Adrenal gland (tissue), 12 donors: ENCODE measurements around the gene CERCAM. TPM values are rescaled to one million over a fixed set of nuclear protein-coding genes. Genes with fewer than 3 reads are reported as not detected.

Experiments
- DNase-seq, 7 donors: peaks; one replicate each; pipeline ENCODE4 v3.0.0-alpha.2; 2019 to 2020
- H3K27ac ChIP-seq, 5 donors: fragments of 200-600 bp; sonication (generic) in 4 of 5; 1 replicate in 3 of 5; 2 replicates in 2 of 5; pipeline versions ENCODE4 v1.5.1 to v1.8.0; 2016 to 2020; ENCODE audit warnings: mild to moderate bottlenecking in 1 of 5
- H3K27me3 ChIP-seq: fragments of 200-600 bp; 2 replicates; pipeline ENCODE4 v1.8.0; 2021
- H3K36me3 ChIP-seq, 2 donors: fragments of 200-600 bp; replicated peaks in 1 of 2; 1 replicate in 1 of 2; 2 replicates in 1 of 2; pipeline versions ENCODE4 v1.5.1 to v1.8.0; 2018 to 2022
- H3K4me1 ChIP-seq, 2 donors: fragments of 200-600 bp; replicated peaks in 1 of 2; 1 replicate in 1 of 2; 2 replicates in 1 of 2; pipeline versions ENCODE4 v1.5.1 to v1.8.0; 2018 to 2021
- H3K4me3 ChIP-seq, 4 donors: fragments of 200-600 bp; sonication (generic) in 3 of 4; one replicate each; pipeline ENCODE4 v1.5.1; 2016 to 2018
- H3K9me3 ChIP-seq, 3 donors: fragments of 200-600 bp; sonication (generic) in 1 of 3; replicated peaks in 1 of 3; 1 replicate in 2 of 3; 2 replicates in 1 of 3; pipeline versions ENCODE4 v1.5.1 to v1.8.0; 2016 to 2021
- POLR2A ChIP-seq, 2 donors: fragments of 450-650 bp; IDR thresholded peaks; one replicate each; pipeline ENCODE4 v1.6.1; 2017; ENCODE audit warnings: antibody characterized with exemption in 2 of 2, mild to moderate bottlenecking in 2 of 2, moderate library complexity in 1 of 2
- WGBS, 4 donors: extraction: QIAGEN DNeasy Blood & Tissue Kit in 2 of 4; methylation state at CpG; one replicate each; pipeline versions ENCODE4 v1.1.5 to v1.1.7; 2013 to 2017; 5-methylcytosine and 5-hydroxymethylcytosine counted together
- intact Hi-C, 2 donors: fragments of 100-400 bp; cut with DNase I; formaldehyde crosslinking; loops; one replicate each; pipeline versions ENCODE4 v1.14.1 to v1.15.0; 2022 to 2023
- polyA plus RNA-seq, 3 donors: library from polyadenylated mRNA; stranded (reverse); fragments of 200-250 nt in 2 of 3; fragments of 350-450 nt in 1 of 3; fragmentation: Illumina TruSeq in 1 of 3; extraction: RNeasy Lipid Tissue Mini Kit (QIAGEN cat#74804) in 1 of 3; gene quantifications; one replicate each; pipeline ENCODE4 v1.2.3, GENCODE V29; 2013 to 2014
- total RNA-seq, 9 donors: library from RNA; depleted of rRNA in 4 of 9; stranded (reverse); fragments of >200 nt in 4 of 9; fragments of 120-200 nt in 1 of 9; fragmentation: NEBNext Ultra II Directional in 1 of 9; extraction: Animal tissue kit (Norgen Biotek cat#: 25700) in 1 of 9; gene quantifications; one replicate each; pipeline versions ENCODE4 v1.1.0 to v1.2.4, GENCODE V29; 2013 to 2023
- TF ChIP-seq, protein P1 (sequence below), 6 experiments: fragments of 450-650 bp in 4 of 6; fragments of 200-600 bp in 2 of 6; sonication (generic) in 1 of 6; IDR thresholded peaks; 1 replicate in 5 of 6; 2 replicates in 1 of 6; pipeline versions ENCODE4 v1.5.1 to v1.8.0; 2016 to 2021; ENCODE audit warnings: antibody characterized with exemption in 6 of 6, mild to moderate bottlenecking in 2 of 6, moderate library complexity in 1 of 6
- donor health status: healthy with polysubstance abuse.
- donor health status: Bipolar disorder and iron deficiency.
- donor health status: DM: yes; HTN: yes; CAD: no.
- donor health status: DM: no; HTN: no; CAD: no.
- donor health status: DM: no; HTN: no; CAD: no.
- donor health status: DM: yes; HTN: yes; CAD: no.

The CERCAM gene
- total and polyA plus RNA-seq, 12 donors, result 5.1 to 43.5 (median 16.7) TPM

- Histone ChIP-seq H3K9me3 (no peaks in the 10 kb centered on the region), H3K4me3 (no peak overlapping the region), H3K4me1 (peaks cover 0 to 13% of the 10 kb centered on the region in 2 donors), H3K27ac (no peak overlapping the region), H3K36me3 (no peaks in the 10 kb centered on the region), H3K27me3 (peaks cover 15% of the 10 kb centered on the region)
- no peak for DNase-seq
- TF ChIP-seq POLR2A (IDR thresholded peaks at IDR 0.05), result no peak
- TF ChIP-seq, protein P1, sequence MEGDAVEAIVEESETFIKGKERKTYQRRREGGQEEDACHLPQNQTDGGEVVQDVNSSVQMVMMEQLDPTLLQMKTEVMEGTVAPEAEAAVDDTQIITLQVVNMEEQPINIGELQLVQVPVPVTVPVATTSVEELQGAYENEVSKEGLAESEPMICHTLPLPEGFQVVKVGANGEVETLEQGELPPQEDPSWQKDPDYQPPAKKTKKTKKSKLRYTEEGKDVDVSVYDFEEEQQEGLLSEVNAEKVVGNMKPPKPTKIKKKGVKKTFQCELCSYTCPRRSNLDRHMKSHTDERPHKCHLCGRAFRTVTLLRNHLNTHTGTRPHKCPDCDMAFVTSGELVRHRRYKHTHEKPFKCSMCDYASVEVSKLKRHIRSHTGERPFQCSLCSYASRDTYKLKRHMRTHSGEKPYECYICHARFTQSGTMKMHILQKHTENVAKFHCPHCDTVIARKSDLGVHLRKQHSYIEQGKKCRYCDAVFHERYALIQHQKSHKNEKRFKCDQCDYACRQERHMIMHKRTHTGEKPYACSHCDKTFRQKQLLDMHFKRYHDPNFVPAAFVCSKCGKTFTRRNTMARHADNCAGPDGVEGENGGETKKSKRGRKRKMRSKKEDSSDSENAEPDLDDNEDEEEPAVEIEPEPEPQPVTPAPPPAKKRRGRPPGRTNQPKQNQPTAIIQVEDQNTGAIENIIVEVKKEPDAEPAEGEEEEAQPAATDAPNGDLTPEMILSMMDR (IDR thresholded peaks at IDR 0.05), result no peak
- WGBS, 4 donors, result 65 to 74% (median 69%) methylated on average over 2 of the region's 2 CpGs
- intact Hi-C loops, result no loop called here
Observed at GRCh38 chr9:128415281-128415680, 5.4 kb upstream of the CERCAM start.

DNA sequence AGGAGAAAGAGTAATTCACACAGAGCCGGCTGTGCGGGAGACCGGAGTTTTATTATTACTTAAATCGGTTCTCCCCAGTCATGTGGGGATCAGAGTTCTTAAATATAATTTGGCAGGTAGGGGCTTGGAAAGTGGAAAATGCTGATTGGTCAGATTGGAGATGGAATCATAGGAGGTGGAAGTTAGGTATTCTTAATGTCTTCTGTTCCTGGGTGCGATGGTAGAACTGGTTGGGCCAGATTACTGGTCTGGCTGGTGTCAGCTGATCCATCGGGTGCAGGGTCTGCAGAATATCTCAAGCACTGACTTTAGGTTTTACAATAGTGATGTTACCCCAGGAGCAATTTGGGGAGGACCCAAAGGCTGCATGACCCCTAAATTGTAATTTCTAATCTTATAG lies 4.6 kb upstream of the CERCAM start:
- peaks cover 0 to 13% of the 10 kb centered on the region in 2 donors for H3K4me1 ChIP-seq
- H3K36me3 ChIP-seq, result no peaks in the 10 kb centered on the region
- no peak for DNase-seq
- no peaks in the 10 kb centered on the region for H3K9me3 ChIP-seq
- no peak overlapping the region for H3K27ac ChIP-seq
- 48 to 60% (median 57%) methylated on average over 6 of the region's 6 CpGs for WGBS, 4 donors
- peaks cover 15% of the 10 kb centered on the region for H3K27me3 ChIP-seq
- no peak for TF ChIP-seq POLR2A (IDR thresholded peaks at IDR 0.05)
- TF ChIP-seq, protein P1 (IDR thresholded peaks at IDR 0.05), result no peak
- intact Hi-C loops, result no loop called here
- no peak overlapping the region for H3K4me3 ChIP-seq

DNA sequence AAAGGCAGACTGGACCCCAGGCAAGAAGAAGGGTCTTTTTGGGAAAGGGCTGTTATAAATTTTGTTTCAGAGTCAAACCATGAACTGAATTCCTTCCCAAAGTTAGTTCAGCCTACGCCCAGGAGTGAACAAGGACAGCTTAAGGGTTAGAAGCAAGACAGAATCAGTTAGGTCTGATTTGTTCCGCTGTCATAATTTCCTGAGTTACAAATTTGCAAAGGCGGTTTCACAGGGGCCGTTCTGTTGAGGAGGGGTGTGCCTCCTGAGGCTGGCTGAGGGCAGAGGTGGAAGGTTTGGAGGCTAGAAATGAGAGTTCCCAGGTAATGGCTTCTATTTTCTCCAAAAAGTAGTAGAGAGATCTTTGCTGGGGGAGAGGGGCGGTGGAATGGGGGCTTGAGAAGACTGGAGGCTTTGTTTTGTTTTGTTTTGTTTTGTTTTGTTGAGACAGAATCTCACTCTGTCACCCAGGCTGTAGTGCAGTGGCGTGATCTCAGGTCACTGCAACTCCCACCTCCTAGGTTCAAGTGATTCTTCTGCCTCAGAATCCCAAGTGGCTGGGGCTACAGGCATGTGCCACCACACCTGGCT lies 4.1 kb upstream of the CERCAM start:
- Histone ChIP-seq H3K36me3 (no peaks in the 10 kb centered on the region), H3K9me3 (no peaks in the 10 kb centered on the region), H3K4me1 (peaks cover 0 to 13% of the 10 kb centered on the region in 2 donors), H3K4me3 (no peak overlapping the region), H3K27ac (no peak overlapping the region), H3K27me3 (peaks cover 15% of the 10 kb centered on the region)
- DNase-seq, result no peak
- TF ChIP-seq, protein P1 (IDR thresholded peaks at IDR 0.05), result no peak
- no peak for TF ChIP-seq POLR2A (IDR thresholded peaks at IDR 0.05)
- intact Hi-C loops, result no loop called here
- 39 to 71% (median 57%) methylated on average over 6 of the region's 6 CpGs for WGBS, 4 donors

DNA sequence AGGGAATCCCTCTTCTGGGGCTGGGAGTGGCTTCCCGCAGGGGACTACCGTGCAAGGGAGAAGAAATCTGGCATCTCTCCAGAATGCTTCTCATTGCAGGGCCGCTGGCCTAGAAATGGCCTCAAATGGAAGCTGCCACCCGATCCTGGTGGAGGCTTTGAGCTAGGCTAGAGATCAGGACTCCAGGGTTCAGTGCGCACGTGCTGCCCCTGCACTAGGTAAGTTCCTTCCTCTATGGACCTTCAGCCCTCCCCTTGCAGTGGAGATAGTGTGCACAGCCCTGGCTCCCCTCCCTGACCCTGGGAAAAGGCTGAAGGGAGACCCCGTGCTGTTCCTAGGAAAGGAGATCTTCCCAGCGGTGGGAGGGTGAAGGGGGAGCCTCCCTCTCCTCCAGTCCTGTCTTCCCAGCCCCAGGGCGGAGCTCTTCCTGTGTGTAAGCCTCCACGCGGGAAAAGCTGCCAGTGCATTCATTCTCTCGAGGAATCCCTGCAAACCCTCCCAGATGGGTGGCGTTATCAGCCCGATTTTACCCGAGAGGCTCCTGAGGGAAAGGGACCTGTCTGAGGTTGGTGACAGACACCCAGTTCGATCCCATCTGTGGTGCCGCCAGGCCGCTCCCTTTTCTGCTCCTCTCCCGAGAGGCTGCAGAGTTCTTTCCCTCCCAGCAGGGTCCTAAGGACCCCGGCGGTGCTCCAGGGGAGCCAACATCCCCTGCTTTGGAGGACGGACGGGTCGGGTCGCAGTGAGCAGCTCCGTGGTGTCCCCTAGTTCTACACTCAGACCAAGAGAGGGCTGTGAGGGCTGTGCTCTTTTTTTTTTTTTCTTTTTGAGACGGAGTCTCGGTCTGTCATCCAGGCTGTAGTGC lies 1.4 kb upstream of the CERCAM start:
- intact Hi-C loops, result no loop called here
- no peaks in the 10 kb centered on the region for H3K9me3 ChIP-seq
- H3K4me3 ChIP-seq, result peak overlapping the region in 1 of 4 donors; percentile 63
- peaks cover 7% of the 10 kb centered on the region for H3K27me3 ChIP-seq
- H3K4me1 ChIP-seq, result peaks cover 0 to 13% of the 10 kb centered on the region in 2 donors
- no peak overlapping the region for H3K27ac ChIP-seq
- no peaks in the 10 kb centered on the region for H3K36me3 ChIP-seq
- peak in 4 of 7 donors; percentile 18 to 47 (median 30) for DNase-seq
- TF ChIP-seq, protein P1 (IDR thresholded peaks at IDR 0.05), result no peak
- TF ChIP-seq POLR2A (IDR thresholded peaks at IDR 0.05), result no peak
- 17 to 24% (median 21%) methylated on average over 13 to 28 of the region's 28 CpGs for WGBS, 4 donors
